Measurements from ENCODE around the gene UBE3A.
"Not testable (repeated sequence)": the region's sequence is repeated elsewhere in the genome, so short reads cannot be mapped to it uniquely, and the experiment has no call there.

UBE3A gene

GRCh38 chr15:25437777-25438600 lies 835 bp downstream of the UBE3A start:
- DNase-seq = peak; percentile 67

- DNase-seq = no peak
Observed at GRCh38 chr15:25436707-25437106, 2.1 kb downstream of the UBE3A start.

DNA sequence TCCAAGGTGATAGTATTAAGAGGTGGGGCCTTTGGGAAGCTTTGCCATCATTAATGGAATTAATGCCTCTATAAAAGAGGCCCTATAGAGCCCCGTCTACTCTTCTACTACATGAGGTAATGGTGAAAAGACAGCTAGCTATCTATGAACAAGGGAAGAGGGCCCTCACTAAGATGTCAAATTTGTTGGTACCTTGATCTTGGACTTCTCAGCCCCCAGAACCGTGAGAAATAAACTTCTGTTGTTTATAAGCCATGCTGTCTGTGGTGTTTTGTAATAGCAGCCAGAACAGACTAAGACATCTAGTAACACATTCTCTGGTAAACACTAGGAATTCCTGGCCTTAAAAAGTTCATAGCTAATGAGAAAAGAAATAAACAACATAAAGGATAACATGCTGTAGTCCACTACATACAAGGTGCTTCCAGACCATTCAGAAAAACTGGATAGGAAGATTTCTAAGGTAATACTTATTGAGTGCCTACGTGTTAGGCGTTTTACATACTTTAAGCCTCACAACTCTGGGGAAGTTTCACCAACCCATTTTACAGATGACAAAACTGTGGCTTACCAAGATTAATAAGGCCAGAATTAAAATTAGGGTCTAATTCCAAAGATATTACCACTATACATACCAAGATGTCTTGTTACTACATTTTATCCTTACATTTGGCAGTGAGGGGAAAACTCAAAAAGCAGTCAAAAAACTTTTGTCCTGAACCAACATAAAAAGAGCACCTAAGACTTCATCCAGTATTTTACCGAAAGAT lies 3.2 kb downstream of the UBE3A start:
- DNase-seq = no peak

DNA sequence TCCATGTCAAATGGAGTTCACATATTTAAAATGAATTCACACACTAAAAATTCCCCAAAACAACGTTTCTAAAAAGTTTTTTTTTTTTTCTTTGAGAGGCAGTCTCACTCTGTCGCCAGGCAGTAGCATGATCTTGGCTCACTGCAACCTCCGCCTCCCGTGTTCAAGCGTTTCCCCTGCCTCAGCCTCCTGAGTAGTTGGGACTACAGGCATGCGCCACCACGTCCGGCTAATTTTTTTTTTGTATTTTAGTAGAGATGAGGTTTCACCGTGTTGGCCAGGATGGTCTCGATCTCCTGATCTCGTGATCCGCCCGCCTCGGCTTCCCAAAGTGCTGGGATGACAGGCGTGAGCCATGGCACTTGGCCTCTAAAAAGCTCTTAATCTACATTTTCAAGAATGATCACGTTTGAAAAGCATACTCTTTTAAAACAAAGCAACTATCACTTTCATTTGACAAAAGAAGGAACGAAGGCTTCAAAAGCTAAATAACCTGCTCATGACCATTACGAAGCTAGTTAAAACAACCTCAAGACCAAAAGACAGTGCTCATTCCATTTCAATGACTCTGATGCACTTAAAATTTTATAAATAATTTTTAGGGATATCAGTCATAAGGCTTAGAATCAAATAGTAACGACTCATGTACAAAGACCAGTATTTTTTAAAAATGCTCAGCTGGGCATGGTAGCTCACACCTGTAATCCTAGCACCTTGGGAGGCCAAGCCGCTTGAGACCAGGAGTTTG lies 5.5 kb downstream of the UBE3A start:
- no peak for DNase-seq

DNA sequence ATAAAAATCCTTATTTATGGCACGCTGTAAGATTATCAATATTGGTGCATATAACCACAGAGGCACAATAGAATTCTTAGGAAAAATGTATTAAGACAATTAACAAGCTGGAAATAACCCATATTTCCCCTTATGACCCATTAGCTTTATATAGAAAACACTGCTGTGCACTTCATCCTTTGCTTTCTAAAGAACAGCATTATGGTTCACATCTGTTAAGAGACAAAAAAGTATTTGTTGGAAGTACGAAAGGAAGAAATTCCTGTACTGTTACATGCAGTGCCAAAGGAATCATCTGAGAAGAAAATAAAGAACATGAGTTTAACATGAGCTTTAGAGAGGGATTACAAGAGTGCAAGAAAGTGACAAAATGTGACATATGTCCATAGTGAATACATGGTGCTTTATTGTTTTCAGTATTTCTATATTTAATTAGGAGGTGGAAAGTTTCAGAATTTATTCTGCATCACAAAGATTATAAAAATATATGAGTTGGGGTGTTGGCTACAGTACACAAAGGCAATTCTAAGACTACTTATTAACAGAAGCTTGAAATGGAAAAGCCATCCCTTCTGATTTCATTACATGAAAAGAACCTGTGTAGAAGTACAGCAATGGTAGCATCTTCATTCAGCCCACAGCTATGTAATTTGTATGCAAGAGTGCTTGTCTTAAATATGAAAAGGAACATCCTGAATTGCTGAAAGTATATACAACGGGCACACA lies 6.8 kb downstream of the UBE3A start:
- no peak for DNase-seq

GRCh38 chr15:25427861-25428260 lies 11.0 kb downstream of the UBE3A start:
- no peak for DNase-seq

DNA sequence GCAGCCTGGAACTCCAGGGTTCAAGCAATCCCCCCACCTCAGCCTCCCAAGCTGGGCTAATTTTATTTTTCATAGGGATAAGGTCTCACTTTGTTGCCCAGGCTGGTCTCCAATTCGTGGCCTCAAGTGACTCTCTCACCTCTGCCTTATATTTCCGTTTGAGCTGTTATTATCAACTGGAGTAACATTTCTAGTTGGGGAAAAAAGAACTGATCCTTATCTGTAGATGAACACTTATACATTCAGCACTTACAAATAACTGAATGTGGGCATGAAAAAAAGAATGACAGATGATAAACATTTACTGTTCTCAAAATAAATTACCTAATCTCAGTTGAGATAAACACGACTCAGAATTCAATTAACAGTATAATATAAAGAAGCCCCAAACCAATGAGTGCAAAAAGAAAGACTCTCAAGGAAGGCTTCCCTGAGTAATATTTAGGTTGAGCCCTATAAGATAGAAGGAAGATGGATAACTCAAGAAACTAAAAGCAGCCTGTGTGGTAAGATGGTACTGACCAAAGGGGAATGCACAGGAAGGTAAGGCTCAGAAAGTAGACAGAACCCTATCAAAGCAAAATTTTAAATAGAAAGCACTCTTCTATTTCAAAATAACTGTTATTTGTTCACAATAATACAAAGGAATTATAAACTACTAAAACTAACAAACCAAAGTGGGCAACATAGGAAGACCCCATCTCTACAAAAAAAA lies 11.8 kb downstream of the UBE3A start:
- no peak for DNase-seq

DNA sequence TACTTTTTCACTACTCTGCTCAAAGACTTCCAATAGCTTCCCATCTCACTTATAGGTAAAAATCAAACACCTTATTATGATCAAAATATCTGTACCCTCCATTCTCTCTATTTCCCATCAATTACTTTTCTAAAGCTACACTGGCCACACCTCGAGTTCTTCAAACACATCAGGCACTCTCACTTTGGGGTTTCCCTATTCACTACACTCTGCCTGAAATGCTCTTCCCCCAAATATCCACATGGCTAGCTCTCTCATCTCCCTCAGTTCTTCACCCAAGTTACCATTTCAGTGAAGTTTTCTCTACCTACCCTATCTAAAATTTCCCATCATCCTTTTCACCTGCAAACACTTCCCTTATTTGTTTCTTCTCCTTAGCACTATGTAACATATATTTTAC lies 14.8 kb downstream of the UBE3A start:
- DNase-seq = no peak

- no peak for DNase-seq
Observed at GRCh38 chr15:25422021-25422420, 16.8 kb downstream of the UBE3A start.

GRCh38 chr15:25418202-25418601 lies 20.6 kb downstream of the UBE3A start:
- DNase-seq = no peak

GRCh38 chr15:25417604-25418003 lies 21.2 kb downstream of the UBE3A start:
- DNase-seq = no peak

- DNase-seq = no peak
Observed at GRCh38 chr15:25416693-25417092, 22.1 kb downstream of the UBE3A start.

DNA sequence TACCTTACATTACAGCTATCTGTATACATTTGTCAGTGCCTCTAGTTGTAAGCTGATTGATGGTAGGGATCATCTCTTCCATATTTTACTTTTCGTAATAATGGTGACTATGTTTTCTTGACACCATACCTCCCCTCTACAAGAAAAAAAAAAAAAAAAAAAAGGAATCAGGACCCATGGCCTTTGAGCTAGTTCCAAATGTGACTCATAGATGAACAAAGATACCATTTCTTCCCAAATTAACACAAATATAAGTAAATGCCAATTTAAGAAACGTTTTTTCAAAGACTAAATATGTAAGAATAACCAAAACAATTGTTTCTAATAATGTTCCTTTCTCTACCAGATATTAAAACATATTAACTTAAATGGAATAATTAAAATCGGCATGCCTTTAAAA lies 23.1 kb downstream of the UBE3A start:
- DNase-seq = no peak

GRCh38 chr15:25415217-25415616 lies 23.6 kb downstream of the UBE3A start:
- DNase-seq = no peak

- DNase-seq = no peak
Observed at GRCh38 chr15:25410649-25411048, 28.2 kb downstream of the UBE3A start.

- not testable (repeated sequence) for DNase-seq
Observed at GRCh38 chr15:25409731-25410130, 29.1 kb downstream of the UBE3A start.

GRCh38 chr15:25408929-25409328 lies 29.9 kb downstream of the UBE3A start:
- DNase-seq = no peak

- no peak for DNase-seq
Observed at GRCh38 chr15:25408428-25408827, 30.4 kb downstream of the UBE3A start.

- no peak for DNase-seq
Observed at GRCh38 chr15:25407950-25408349, 30.9 kb downstream of the UBE3A start.

- no peak for DNase-seq
Observed at GRCh38 chr15:25406846-25407245, 32.0 kb downstream of the UBE3A start.

DNA sequence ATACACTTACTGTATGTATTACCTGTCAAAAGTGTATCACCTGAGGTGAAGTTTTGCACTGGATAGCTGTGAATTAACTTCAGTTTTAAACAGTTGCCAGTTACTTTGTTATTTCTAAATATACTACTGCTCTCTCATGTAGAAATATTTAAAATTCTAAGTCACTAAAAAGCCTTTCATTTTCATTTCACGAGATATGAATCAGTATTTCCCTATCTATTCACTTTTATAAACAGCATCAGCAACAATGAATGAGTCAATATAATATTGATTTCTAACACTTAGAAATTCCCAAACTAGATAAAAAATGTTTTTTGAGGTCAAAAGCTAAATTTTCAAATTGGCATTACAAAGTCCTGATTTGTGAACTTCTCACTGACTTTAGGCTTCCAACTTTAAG lies 32.6 kb downstream of the UBE3A start:
- no peak for DNase-seq

DNA sequence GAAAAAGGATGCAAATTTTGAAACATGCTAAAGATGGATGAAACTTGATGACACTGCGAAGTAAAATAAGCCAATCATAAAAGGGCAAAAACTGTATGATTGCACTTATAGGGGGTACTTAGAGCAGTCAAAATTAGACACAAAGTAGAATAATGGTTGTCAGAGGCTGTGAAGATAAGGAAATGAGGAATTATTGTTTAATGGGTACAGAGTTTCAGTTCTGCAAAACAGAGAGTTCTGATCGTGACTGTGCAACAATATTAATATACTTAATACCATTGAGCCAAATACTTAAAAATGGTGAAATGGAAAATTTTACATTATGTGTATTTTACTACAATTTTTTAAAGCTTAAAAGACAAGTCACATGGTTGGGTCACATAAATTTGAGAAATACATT lies 35.1 kb downstream of the UBE3A start:
- no peak for DNase-seq

Data from stimulated activated CD8-positive, alpha-beta memory T cell treated with anti-CD3 and anti-CD28 coated beads, Interleukin-4, amount 100 ng/mL, for 48 hours (primary cell).